Lower leg skin (tissue), 3 donors: ENCODE results near the gene BIRC3.

Source experiments
- CTCF ChIP-seq, 3 donors: fragments of 450-650 bp; IDR thresholded peaks; one replicate each; pipeline ENCODE4 v1.5.1; 2016; ENCODE audit warnings: antibody characterized with exemption in 3 of 3, mild to moderate bottlenecking in 3 of 3, moderate library complexity in 2 of 3
- POLR2A ChIP-seq, 2 donors: fragments of 450-650 bp; IDR thresholded peaks; one replicate each; pipeline ENCODE4 v1.6.1; 2016 to 2017; ENCODE audit warnings: antibody characterized with exemption in 2 of 2, mild to moderate bottlenecking in 1 of 2, moderate library complexity in 1 of 2

GRCh38 chr11:102323542-102324251, 6.4 kb downstream of the BIRC3 start:
- TF ChIP-seq CTCF (IDR thresholded peaks at IDR 0.05): no peak
- TF ChIP-seq POLR2A (IDR thresholded peaks at IDR 0.05): no peak
